Ramos (cell line): ENCODE measurements around the gene TM2D1.
"Not testable (repeated sequence)": the region's sequence is repeated elsewhere in the genome, so short reads cannot be mapped to it uniquely, and the experiment has no call there.

Experiments used
- in situ Hi-C: fragments of 300-500 bp; cut with MboI; formaldehyde crosslinking; loops from one replicate; pipeline ENCODE4 v1.14.3; 2022; ENCODE audit warnings: low sequenced_read_pairs; ENCODE audit not compliant: unreplicated experiment

Gene TM2D1

GRCh38 chr1:61724506-61724812, 482 bp downstream of the TM2D1 start:
- in situ Hi-C loops = no loop called here

- in situ Hi-C loops = not testable (repeated sequence)
These were observed 5.8 kb downstream of the TM2D1 start for GRCh38 chr1:61718996-61719663.

- in situ Hi-C loops = no loop called here
These were observed 13.0 kb downstream of the TM2D1 start for GRCh38 chr1:61711969-61712368.

- in situ Hi-C loops = not testable (repeated sequence)
These were observed 13.7 kb downstream of the TM2D1 start for GRCh38 chr1:61711257-61711656.

GRCh38 chr1:61709908-61710289, 15.0 kb downstream of the TM2D1 start:
- in situ Hi-C loops = no loop called here

GRCh38 chr1:61708953-61709907, 15.7 kb downstream of the TM2D1 start:
- in situ Hi-C loops = no loop called here

GRCh38 chr1:61699911-61700851, 24.8 kb downstream of the TM2D1 start:
- in situ Hi-C loops = no loop called here

GRCh38 chr1:61692155-61692800, 32.7 kb downstream of the TM2D1 start:
- in situ Hi-C loops = no loop called here

GRCh38 chr1:61687901-61688300, 37.0 kb downstream of the TM2D1 start:
- in situ Hi-C loops = no loop called here

GRCh38 chr1:61682891-61683290, 42.0 kb downstream of the TM2D1 start:
- in situ Hi-C loops = no loop called here

GRCh38 chr1:61680500-61680899, 44.4 kb downstream of the TM2D1 start:
- in situ Hi-C loops = no loop called here

GRCh38 chr1:61676881-61677280, 48.1 kb downstream of the TM2D1 start:
- in situ Hi-C loops = not testable (repeated sequence)

GRCh38 chr1:61674221-61674620, 50.7 kb downstream of the TM2D1 start:
- in situ Hi-C loops = no loop called here

- in situ Hi-C loops = no loop called here
These were observed 52.6 kb downstream of the TM2D1 start for GRCh38 chr1:61672376-61672775.

- in situ Hi-C loops = no loop called here
These were observed 54.5 kb downstream of the TM2D1 start for GRCh38 chr1:61670445-61670844.

- in situ Hi-C loops = no loop called here
These were observed 54.9 kb downstream of the TM2D1 start for GRCh38 chr1:61670016-61670415.

GRCh38 chr1:61659061-61659460, 65.9 kb downstream of the TM2D1 start:
- in situ Hi-C loops = no loop called here

GRCh38 chr1:61655453-61655852, 69.5 kb downstream of the TM2D1 start:
- in situ Hi-C loops = no loop called here

- in situ Hi-C loops = no loop called here
These were observed 70.9 kb downstream of the TM2D1 start for GRCh38 chr1:61654067-61654466.
